ENCODE results near the gene RAB25. TPM values are rescaled to one million over a fixed set of nuclear protein-coding genes. Genes with fewer than 3 reads are reported as not detected.

Gene RAB25
- total and polyA plus RNA-seq, 2 of the 13 experiments (the other 11 are each of a cell fraction or from before 2014, with no cell fraction given): 0.20 to 0.22 TPM

- TF ChIP-seq ZHX2 (IDR thresholded peaks at IDR 0.05; ENCODE audit: low read depth) (no peak), ZHX2 (CRISPR knock-in tag; IDR thresholded peaks at IDR 0.05; ENCODE audit: borderline replicate concordance) (no peak), PRPF4 (IDR thresholded peaks at IDR 0.05; ENCODE audit: low read depth, low read length, poor library complexity, severe bottlenecking) (no peak), ARID2 (CRISPR knock-in tag; IDR thresholded peaks at IDR 0.05; ENCODE audit: borderline replicate concordance) (peak; percentile 66; the same call in 1 of the 2 replicates), REXO4 (CRISPR knock-in tag; IDR thresholded peaks at IDR 0.05; ENCODE audit: borderline replicate concordance) (no peak), GFI1 (CRISPR knock-in tag; IDR thresholded peaks at IDR 0.05; ENCODE audit: borderline replicate concordance) (peak; percentile 93), ZNF766 (CRISPR knock-in tag; IDR thresholded peaks at IDR 0.05; ENCODE audit: borderline replicate concordance) (no peak), RAD51 (IDR thresholded peaks at IDR 0.05; ENCODE audit: borderline replicate concordance) (no peak), SAFB2 (CRISPR knock-in tag; IDR thresholded peaks at IDR 0.05; ENCODE audit: borderline replicate concordance, low read depth) (no peak; the same call in 1 of the 2 replicates), ZNF180 (CRISPR knock-in tag; IDR thresholded peaks at IDR 0.05; ENCODE audit: borderline replicate concordance, low read depth) (no peak), MLX (CRISPR knock-in tag; IDR thresholded peaks at IDR 0.05) (peak; percentile 81; the same call in 1 of the 2 replicates), AKAP8 (CRISPR knock-in tag; IDR thresholded peaks at IDR 0.05) (peak; percentile 31; the same call in 1 of the 2 replicates), HNRNPL (IDR thresholded peaks at IDR 0.05; ENCODE audit: low read depth, low read length) (no peak), ZNF432 (CRISPR knock-in tag; IDR thresholded peaks at IDR 0.05; ENCODE audit: borderline replicate concordance) (no peak), ZNF713 (CRISPR knock-in tag; IDR thresholded peaks at IDR 0.05) (no peak), PCBP2 (optimal IDR thresholded peaks at IDR 0.05; ENCODE audit: low read depth, low read length, poor library complexity, severe bottlenecking) (no peak), POLR2AphosphoS2 (IDR thresholded peaks at IDR 0.05; ENCODE audit: low read depth, low read length) (no peak), HNF1A (IDR thresholded peaks at IDR 0.05; ENCODE audit: low read depth) (peak; percentile 74), HNF1A (CRISPR knock-in tag; IDR thresholded peaks at IDR 0.05; ENCODE audit: borderline replicate concordance) (peak; percentile 78; the same call in 1 of the 2 replicates), ZNF329 (CRISPR knock-in tag; IDR thresholded peaks at IDR 0.05; ENCODE audit: low read depth) (no peak), ZNF205 (CRISPR knock-in tag; IDR thresholded peaks at IDR 0.05) (peak; percentile 81; the same call in 1 of the 2 replicates)
Measured at GRCh38 chr1:156086256-156086662, 25.3 kb downstream of the RAB25 start (continued).
